MM.1S (cell line): Measurements from ENCODE around the gene NT5DC2.
"Not testable (repeated sequence)": the region's sequence is repeated elsewhere in the genome, so short reads cannot be mapped to it uniquely, and the experiment has no call there.

Source experiments
- DNase-seq: peaks from one replicate; pipeline ENCODE4 v3.0.0-alpha.2; 2015
- H2AFZ ChIP-seq: fragments of 300-600 bp; sonication (generic); 2 replicates; pipeline ENCODE4 v1.6.0; 2016; ENCODE audit warnings: antibody characterized with exemption, low read length
- H3F3A ChIP-seq: fragments of 300-600 bp; sonication (generic); 2 replicates; pipeline ENCODE4 v1.6.1; 2016; ENCODE audit warnings: mild to moderate bottlenecking, antibody characterized with exemption, low read length, moderate library complexity, mixed read lengths; ENCODE audit not compliant: insufficient read depth
- H3K27ac ChIP-seq: fragments of 300-600 bp; sonication (generic); 2 replicates; pipeline ENCODE4 v1.5.1; 2016; ENCODE audit warnings: mild to moderate bottlenecking, low read length
- H3K27me3 ChIP-seq: fragments of 300-600 bp; sonication (generic); replicated peaks from 2 replicates; pipeline ENCODE4 v1.6.0; 2016; ENCODE audit warnings: low read length; ENCODE audit not compliant: insufficient read depth
- H3K36me3 ChIP-seq: fragments of 300-600 bp; sonication (generic); replicated peaks from 2 replicates; pipeline ENCODE4 v1.6.1; 2016; ENCODE audit warnings: mild to moderate bottlenecking, low read length, mixed read lengths; ENCODE audit not compliant: insufficient read depth
- H3K4me1 ChIP-seq: fragments of 300-600 bp; sonication (generic); 2 replicates; pipeline ENCODE4 v1.6.1; 2016; ENCODE audit warnings: low read length, mixed read lengths
- H3K4me2 ChIP-seq: fragments of 300-600 bp; sonication (generic); 2 replicates; pipeline ENCODE4 v1.6.0; 2016; ENCODE audit warnings: low read depth, low read length
- H3K4me3 ChIP-seq: fragments of 300-600 bp; sonication (generic); 2 replicates; pipeline ENCODE4 v1.5.1; 2016; ENCODE audit warnings: low read length, mixed read lengths
- H3K79me2 ChIP-seq: fragments of 300-600 bp; sonication (generic); 2 replicates; pipeline ENCODE4 v1.6.1; 2016; ENCODE audit warnings: mixed run types, low read length, mixed read lengths
- H3K9ac ChIP-seq: fragments of 300-600 bp; sonication (generic); 2 replicates; pipeline ENCODE4 v1.6.1; 2016; ENCODE audit warnings: low read length, mixed read lengths
- H3K9me2 ChIP-seq: fragments of 300-600 bp; sonication (generic); replicated peaks from 2 replicates; pipeline ENCODE4 v1.6.1; 2016; ENCODE audit warnings: mild to moderate bottlenecking, low read length, mixed read lengths; ENCODE audit not compliant: insufficient read depth
- H3K9me3 ChIP-seq: fragments of 300-600 bp; sonication (generic); replicated peaks from 2 replicates; pipeline ENCODE4 v1.6.1; 2016; ENCODE audit warnings: mild to moderate bottlenecking, low read length, mixed read lengths; ENCODE audit not compliant: insufficient read depth
- H4K20me1 ChIP-seq: fragments of 300-600 bp; sonication (generic); 2 replicates; pipeline ENCODE4 v1.6.1; 2016; ENCODE audit warnings: mild to moderate bottlenecking, low read length, moderate library complexity, mixed read lengths; ENCODE audit not compliant: insufficient read depth
- CTCF ChIP-seq: fragments of 300-600 bp; sonication (generic); IDR thresholded peaks from 2 replicates; pipeline ENCODE4 v1.5.1; 2016; ENCODE audit warnings: antibody characterized with exemption, low read length, mixed read lengths
- EZH2 ChIP-seq: fragments of 300-600 bp; sonication (generic); optimal IDR thresholded peaks from 2 replicates; pipeline ENCODE3; 2017; ENCODE audit warnings: low read depth, mild to moderate bottlenecking, antibody characterized with exemption, low read length, mixed read lengths
- EZH2phosphoT487 ChIP-seq: fragments of 300-600 bp; sonication (generic); IDR thresholded peaks from 2 replicates; pipeline ENCODE4 v1.6.1; 2018; ENCODE audit warnings: antibody characterized with exemption, low read length

Gene NT5DC2

DNA sequence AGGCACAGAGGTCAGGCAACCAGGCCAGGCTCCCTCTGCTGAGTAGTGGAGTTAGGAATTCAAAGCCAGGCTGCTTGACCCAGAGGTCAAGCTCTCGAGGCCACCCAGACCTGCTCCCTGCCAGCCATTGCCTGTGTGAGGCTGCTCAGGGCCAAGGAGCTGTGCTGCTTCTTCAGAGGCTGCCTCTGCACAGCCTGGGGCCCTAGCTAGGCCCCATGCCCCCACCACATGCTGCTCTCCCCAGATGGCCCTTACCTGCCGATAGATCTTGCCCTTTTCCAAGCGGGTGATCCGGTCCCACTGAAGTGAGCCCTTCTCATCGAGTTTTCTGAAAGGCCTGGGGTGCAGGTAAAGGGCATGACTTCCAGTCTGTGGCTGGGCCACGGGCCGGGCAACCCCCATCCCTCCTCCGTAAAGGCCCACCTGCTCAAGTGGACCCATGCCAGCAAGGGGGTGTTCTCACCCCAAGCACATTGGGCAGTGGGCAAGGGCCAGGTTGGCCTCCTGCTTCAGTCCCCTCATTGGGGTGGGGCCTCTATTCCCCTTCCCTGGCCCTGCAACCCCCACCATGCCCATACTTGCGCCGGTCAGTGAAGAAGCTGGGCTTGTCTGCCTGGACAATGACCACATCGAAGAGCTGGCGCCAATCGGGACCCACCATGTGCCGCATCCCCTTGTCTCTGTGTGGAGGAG, 6.5 kb downstream of the NT5DC2 start:
- Histone ChIP-seq H4K20me1 (no peaks in the 10 kb centered on the region), H3K9me3 (no peaks in the 10 kb centered on the region), H3K4me3 (no peak overlapping the region), H3K27me3 (no peaks in the 10 kb centered on the region), H3K4me1 (no peaks in the 10 kb centered on the region), H3K9ac (no peak overlapping the region), H3K9me2 (no peaks in the 10 kb centered on the region), H2AFZ (no peak overlapping the region), H3K27ac (no peak overlapping the region), H3K79me2 (no peaks in the 10 kb centered on the region), H3F3A (no peaks in the 10 kb centered on the region), H3K36me3 (no peaks in the 10 kb centered on the region), H3K4me2 (no peak overlapping the region)
- DNase-seq = no peak
- TF ChIP-seq EZH2phosphoT487 = no peak
- TF ChIP-seq CTCF = no peak
- no peak for TF ChIP-seq EZH2

- DNase-seq, H3K4me2 ChIP-seq, H3K79me2 ChIP-seq, H3K4me3 ChIP-seq, H3K27me3 ChIP-seq, H2AFZ ChIP-seq, H3K9me2 ChIP-seq, H3K36me3 ChIP-seq, H3K9ac ChIP-seq, H3K9me3 ChIP-seq, H3F3A ChIP-seq, H3K4me1 ChIP-seq, H4K20me1 ChIP-seq, H3K27ac ChIP-seq: not testable (repeated sequence)
Measured at GRCh38 chr3:52526671-52527038, 7.0 kb downstream of the NT5DC2 start.

- TF ChIP-seq EZH2phosphoT487 (no peak), CTCF (no peak), EZH2 (no peak)
- Histone ChIP-seq H2AFZ (no peak overlapping the region), H4K20me1 (no peaks in the 10 kb centered on the region), H3K9ac (no peak overlapping the region), H3K36me3 (no peaks in the 10 kb centered on the region), H3K4me1 (no peaks in the 10 kb centered on the region), H3K79me2 (no peaks in the 10 kb centered on the region), H3F3A (no peaks in the 10 kb centered on the region), H3K4me2 (no peak overlapping the region), H3K4me3 (no peak overlapping the region), H3K9me2 (no peaks in the 10 kb centered on the region), H3K27me3 (no peaks in the 10 kb centered on the region), H3K27ac (no peak overlapping the region), H3K9me3 (no peaks in the 10 kb centered on the region)
- no peak for DNase-seq
Measured at GRCh38 chr3:52525680-52526561, 7.7 kb downstream of the NT5DC2 start.
